Prostate gland (tissue), 2 donors: ENCODE measurements around the gene CD1B.

Source experiments
- POLR2A ChIP-seq: fragments of 450-650 bp; IDR thresholded peaks from one replicate; pipeline ENCODE4 v1.6.1; 2016; ENCODE audit warnings: antibody characterized with exemption, mild to moderate bottlenecking
- POLR2AphosphoS5 ChIP-seq: sonication (generic); formaldehyde crosslinking; IDR thresholded peaks from one replicate; pipeline ENCODE4 v1.6.1; 2017; ENCODE audit warnings: antibody characterized with exemption
- TF ChIP-seq, protein P1 (sequence below), 4 experiments: fragments of 200-600 bp in 2 of 4; fragments of 450-650 bp in 2 of 4; sonication (generic) in 2 of 4; IDR thresholded peaks; 1 replicate in 3 of 4; 2 replicates in 1 of 4; pipeline ENCODE4 v1.5.1; 2016 to 2019; ENCODE audit warnings: antibody characterized with exemption in 4 of 4, mild to moderate bottlenecking in 2 of 4, moderate library complexity in 2 of 4

DNA sequence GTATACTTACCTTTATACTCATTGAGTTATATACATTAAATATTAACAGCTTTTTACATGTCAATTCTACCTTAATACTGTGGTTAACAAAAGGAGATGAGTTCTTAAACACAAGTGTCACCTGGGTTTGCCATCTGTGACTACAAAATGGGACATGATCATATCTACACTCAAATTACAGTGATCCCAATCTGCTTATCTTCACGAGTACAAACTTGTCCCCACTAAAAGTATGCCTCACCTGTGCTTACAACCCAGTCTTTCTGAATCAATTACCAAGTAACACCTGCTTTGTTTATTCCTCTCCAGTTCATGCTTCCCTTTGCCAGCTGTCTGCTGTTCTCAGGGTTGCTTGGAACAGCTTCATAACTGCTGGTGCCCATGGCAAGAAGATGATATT lies 31.2 kb upstream of the CD1B start:
- TF ChIP-seq, protein P1, sequence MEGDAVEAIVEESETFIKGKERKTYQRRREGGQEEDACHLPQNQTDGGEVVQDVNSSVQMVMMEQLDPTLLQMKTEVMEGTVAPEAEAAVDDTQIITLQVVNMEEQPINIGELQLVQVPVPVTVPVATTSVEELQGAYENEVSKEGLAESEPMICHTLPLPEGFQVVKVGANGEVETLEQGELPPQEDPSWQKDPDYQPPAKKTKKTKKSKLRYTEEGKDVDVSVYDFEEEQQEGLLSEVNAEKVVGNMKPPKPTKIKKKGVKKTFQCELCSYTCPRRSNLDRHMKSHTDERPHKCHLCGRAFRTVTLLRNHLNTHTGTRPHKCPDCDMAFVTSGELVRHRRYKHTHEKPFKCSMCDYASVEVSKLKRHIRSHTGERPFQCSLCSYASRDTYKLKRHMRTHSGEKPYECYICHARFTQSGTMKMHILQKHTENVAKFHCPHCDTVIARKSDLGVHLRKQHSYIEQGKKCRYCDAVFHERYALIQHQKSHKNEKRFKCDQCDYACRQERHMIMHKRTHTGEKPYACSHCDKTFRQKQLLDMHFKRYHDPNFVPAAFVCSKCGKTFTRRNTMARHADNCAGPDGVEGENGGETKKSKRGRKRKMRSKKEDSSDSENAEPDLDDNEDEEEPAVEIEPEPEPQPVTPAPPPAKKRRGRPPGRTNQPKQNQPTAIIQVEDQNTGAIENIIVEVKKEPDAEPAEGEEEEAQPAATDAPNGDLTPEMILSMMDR (IDR thresholded peaks at IDR 0.05): no peak
- TF ChIP-seq POLR2A (no peak), POLR2AphosphoS5 (no peak)
